NCI-H2196 (cell line): ENCODE measurements around the gene RALGPS1.

ENCODE experiments used
- DNase-seq: peaks from one replicate; lab custom pipeline; 2025; ENCODE audit not compliant: unreplicated experiment; lab: John Stamatoyannopoulos, UW

RALGPS1 gene

GRCh38 chr9:127241354-127241753 is 326.8 kb downstream of the RALGPS1 start:
- DNase-seq: no peak

- DNase-seq: peak; percentile 97
These were observed 330.3 kb downstream of the RALGPS1 start for GRCh38 chr9:127244609-127245601.

GRCh38 chr9:127245637-127246164 is 331.1 kb downstream of the RALGPS1 start:
- DNase-seq: no peak

- DNase-seq: no peak
These were observed 333.7 kb downstream of the RALGPS1 start for GRCh38 chr9:127248241-127248640.

- no peak for DNase-seq
These were observed 335.3 kb downstream of the RALGPS1 start for GRCh38 chr9:127249877-127250276.

GRCh38 chr9:127250896-127251391 is 336.4 kb downstream of the RALGPS1 start:
- DNase-seq: no peak

- no peak for DNase-seq
These were observed 338.1 kb downstream of the RALGPS1 start for GRCh38 chr9:127252410-127253318.

GRCh38 chr9:127253446-127253845 is 338.9 kb downstream of the RALGPS1 start:
- no peak for DNase-seq

GRCh38 chr9:127255692-127256091 is 341.1 kb downstream of the RALGPS1 start:
- DNase-seq: no peak

GRCh38 chr9:127256324-127256723 is 341.7 kb downstream of the RALGPS1 start:
- no peak for DNase-seq

GRCh38 chr9:127258606-127259471 is 344.3 kb downstream of the RALGPS1 start:
- no peak for DNase-seq

- DNase-seq: no peak
These were observed 348.0 kb downstream of the RALGPS1 start for GRCh38 chr9:127262602-127263001.

- DNase-seq: no peak
These were observed 348.7 kb downstream of the RALGPS1 start for GRCh38 chr9:127263237-127263636.

- DNase-seq: no peak
These were observed 349.1 kb downstream of the RALGPS1 start for GRCh38 chr9:127263664-127264063.

- no peak for DNase-seq
These were observed 350.1 kb downstream of the RALGPS1 start, which contains the start of gene GARNL3 for GRCh38 chr9:127264462-127265219. Gene GARNL3 (plus strand): TSS chr9:127264774. CDS start chr9:127264878, 104 bp downstream.

GRCh38 chr9:127267793-127268525 is 353.4 kb downstream of the RALGPS1 start:
- DNase-seq: no peak

- DNase-seq: no peak
These were observed 354.9 kb downstream of the RALGPS1 start for GRCh38 chr9:127269449-127269848.
